Prostate gland (tissue), 2 donors: ENCODE data around the gene CEP152. TPM values are rescaled to one million over a fixed set of nuclear protein-coding genes. Genes with fewer than 3 reads are reported as not detected.

Source experiments
- DNase-seq: peaks from one replicate; pipeline ENCODE4 v3.0.0-alpha.2; 2019; ENCODE audit warnings: low spot score
- H3K27ac ChIP-seq, 2 donors: fragments of 200-600 bp; sonication (generic); 2 replicates each; pipeline ENCODE4 v1.5.1; 2017 to 2019
- H3K27me3 ChIP-seq: fragments of 200-600 bp; sonication (generic); replicated peaks from 2 replicates; pipeline ENCODE4 v1.5.1; 2019; ENCODE audit not compliant: insufficient read depth
- H3K36me3 ChIP-seq, 2 donors: fragments of 200-600 bp; sonication (generic); 1 replicate in 1 of 2; 2 replicates in 1 of 2; pipeline versions ENCODE4 v1.5.1 to v1.8.1; 2017 to 2019
- H3K4me1 ChIP-seq: fragments of 200-600 bp; sonication (generic); replicated peaks from 2 replicates; pipeline ENCODE4 v1.5.1; 2019
- H3K4me3 ChIP-seq, 2 donors: fragments of 200-600 bp; sonication (generic); 2 replicates each; pipeline ENCODE4 v1.5.1; 2017 to 2019
- H3K9me3 ChIP-seq: fragments of 200-600 bp; sonication (generic); 2 replicates; pipeline ENCODE4 v1.5.1; 2017
- POLR2A ChIP-seq: fragments of 450-650 bp; IDR thresholded peaks from one replicate; pipeline ENCODE4 v1.6.1; 2016; ENCODE audit warnings: antibody characterized with exemption, mild to moderate bottlenecking
- POLR2AphosphoS5 ChIP-seq: sonication (generic); formaldehyde crosslinking; IDR thresholded peaks from one replicate; pipeline ENCODE4 v1.6.1; 2017; ENCODE audit warnings: antibody characterized with exemption
- WGBS: methylation state at CpG from one replicate; pipeline ENCODE4 v1.1.5; 2018; 5-methylcytosine and 5-hydroxymethylcytosine counted together
- intact Hi-C: fragments of 100-400 bp; cut with DNase I; formaldehyde crosslinking; loops from one replicate; pipeline ENCODE4 v1.14.2; 2022
- total RNA-seq, 2 donors: library from RNA; depleted of rRNA; stranded (reverse); fragments of >200 nt; gene quantifications; one replicate each; pipeline ENCODE4 v1.1.0, GENCODE V29; 2016
- TF ChIP-seq, protein P1 (sequence below), 4 experiments: fragments of 200-600 bp in 2 of 4; fragments of 450-650 bp in 2 of 4; sonication (generic) in 2 of 4; IDR thresholded peaks; 1 replicate in 3 of 4; 2 replicates in 1 of 4; pipeline ENCODE4 v1.5.1; 2016 to 2019; ENCODE audit warnings: antibody characterized with exemption in 4 of 4, mild to moderate bottlenecking in 2 of 4, moderate library complexity in 2 of 4

Gene CEP152
- total RNA-seq, 2 donors from 2014 or later = 5.9 to 9.0 TPM

- DNase-seq = no peak
- Histone ChIP-seq H3K36me3 (no peaks in the 10 kb centered on the region), H3K27me3 (no peaks in the 10 kb centered on the region), H3K27ac (no peak overlapping the region), H3K4me1 (no peaks in the 10 kb centered on the region), H3K9me3 (no peaks in the 10 kb centered on the region), H3K4me3 (no peak overlapping the region)
- TF ChIP-seq POLR2AphosphoS5 (no peak), POLR2A (no peak)
- TF ChIP-seq, protein P1, sequence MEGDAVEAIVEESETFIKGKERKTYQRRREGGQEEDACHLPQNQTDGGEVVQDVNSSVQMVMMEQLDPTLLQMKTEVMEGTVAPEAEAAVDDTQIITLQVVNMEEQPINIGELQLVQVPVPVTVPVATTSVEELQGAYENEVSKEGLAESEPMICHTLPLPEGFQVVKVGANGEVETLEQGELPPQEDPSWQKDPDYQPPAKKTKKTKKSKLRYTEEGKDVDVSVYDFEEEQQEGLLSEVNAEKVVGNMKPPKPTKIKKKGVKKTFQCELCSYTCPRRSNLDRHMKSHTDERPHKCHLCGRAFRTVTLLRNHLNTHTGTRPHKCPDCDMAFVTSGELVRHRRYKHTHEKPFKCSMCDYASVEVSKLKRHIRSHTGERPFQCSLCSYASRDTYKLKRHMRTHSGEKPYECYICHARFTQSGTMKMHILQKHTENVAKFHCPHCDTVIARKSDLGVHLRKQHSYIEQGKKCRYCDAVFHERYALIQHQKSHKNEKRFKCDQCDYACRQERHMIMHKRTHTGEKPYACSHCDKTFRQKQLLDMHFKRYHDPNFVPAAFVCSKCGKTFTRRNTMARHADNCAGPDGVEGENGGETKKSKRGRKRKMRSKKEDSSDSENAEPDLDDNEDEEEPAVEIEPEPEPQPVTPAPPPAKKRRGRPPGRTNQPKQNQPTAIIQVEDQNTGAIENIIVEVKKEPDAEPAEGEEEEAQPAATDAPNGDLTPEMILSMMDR (IDR thresholded peaks at IDR 0.05) = no peak
- WGBS = 72% methylated on average over 6 of the region's 6 CpGs
- intact Hi-C loops = no loop called here
Observed at GRCh38 chr15:48721061-48721810, 89.6 kb downstream of the CEP152 start.

GRCh38 chr15:48720646-48721045 lies 90.2 kb downstream of the CEP152 start:
- WGBS = 90% methylated on average over 3 of the region's 3 CpGs
- H3K36me3 ChIP-seq = no peaks in the 10 kb centered on the region
- no peak overlapping the region for H3K4me3 ChIP-seq
- no peaks in the 10 kb centered on the region for H3K27me3 ChIP-seq
- intact Hi-C loops = no loop called here
- DNase-seq = no peak
- no peaks in the 10 kb centered on the region for H3K4me1 ChIP-seq
- TF ChIP-seq, protein P1 (IDR thresholded peaks at IDR 0.05) = no peak
- TF ChIP-seq POLR2A (no peak), POLR2AphosphoS5 (no peak)
- no peak overlapping the region for H3K27ac ChIP-seq
- H3K9me3 ChIP-seq = no peaks in the 10 kb centered on the region

- H3K9me3 ChIP-seq = no peaks in the 10 kb centered on the region
- no peaks in the 10 kb centered on the region for H3K27me3 ChIP-seq
- no peak for TF ChIP-seq POLR2AphosphoS5
- TF ChIP-seq, protein P1 (IDR thresholded peaks at IDR 0.05) = no peak
- TF ChIP-seq POLR2A = no peak
- H3K4me3 ChIP-seq = no peak overlapping the region
- H3K27ac ChIP-seq = no peak overlapping the region
- WGBS = 81% methylated on average over 4 of the region's 4 CpGs
- intact Hi-C loops = no loop called here
- H3K4me1 ChIP-seq = no peaks in the 10 kb centered on the region
- DNase-seq = no peak
- H3K36me3 ChIP-seq = no peaks in the 10 kb centered on the region
Observed at GRCh38 chr15:48719668-48720067, 91.2 kb downstream of the CEP152 start.

DNA sequence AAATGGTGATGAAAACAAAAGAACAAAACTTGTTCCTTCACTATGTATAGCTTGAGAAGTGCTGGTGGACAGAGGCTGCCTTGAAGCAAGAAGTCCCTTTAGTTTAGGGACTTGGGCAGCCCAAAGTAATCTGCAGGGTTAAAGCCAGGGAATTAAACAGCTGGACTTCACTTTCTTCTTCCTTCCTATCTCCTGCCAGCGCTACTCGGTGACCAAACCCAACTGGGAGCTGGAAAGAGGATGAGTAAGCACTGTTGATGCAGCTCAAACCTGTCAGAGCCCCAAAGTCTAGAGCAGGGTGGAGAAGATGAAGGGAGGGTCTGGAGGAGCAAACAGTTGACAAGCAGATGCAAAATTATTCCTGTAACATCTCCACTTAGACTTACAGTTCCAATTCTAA lies 92.2 kb downstream of the CEP152 start:
- Histone ChIP-seq H3K4me1 (no peaks in the 10 kb centered on the region), H3K27ac (no peak overlapping the region), H3K36me3 (no peaks in the 10 kb centered on the region), H3K4me3 (no peak overlapping the region), H3K9me3 (no peaks in the 10 kb centered on the region), H3K27me3 (no peaks in the 10 kb centered on the region)
- no peak for DNase-seq
- TF ChIP-seq POLR2AphosphoS5 = no peak
- no peak for TF ChIP-seq POLR2A
- TF ChIP-seq, protein P1 (IDR thresholded peaks at IDR 0.05) = no peak
- 72% methylated on average over 2 of the region's 2 CpGs for WGBS
- intact Hi-C loops = no loop called here

- H3K27me3 ChIP-seq = no peaks in the 10 kb centered on the region
- 93% methylated on average over 4 of the region's 4 CpGs for WGBS
- DNase-seq = no peak
- no peak overlapping the region for H3K4me3 ChIP-seq
- intact Hi-C loops = no loop called here
- H3K27ac ChIP-seq = no peak overlapping the region
- no peaks in the 10 kb centered on the region for H3K36me3 ChIP-seq
- H3K9me3 ChIP-seq = no peaks in the 10 kb centered on the region
- TF ChIP-seq, protein P1 (IDR thresholded peaks at IDR 0.05) = no peak
- TF ChIP-seq POLR2A = no peak
- TF ChIP-seq POLR2AphosphoS5 = no peak
- no peaks in the 10 kb centered on the region for H3K4me1 ChIP-seq
Observed at GRCh38 chr15:48717458-48717857, 93.4 kb downstream of the CEP152 start.
